GM18517 (cell line): ENCODE results near the gene USP6NL.

Experiments used
- ATAC-seq: cut with Tn5 transposase; IDR thresholded peaks from one replicate; pipeline ENCODE4 v1.9.1; 2021; ENCODE audit warnings: mild to moderate bottlenecking, moderate library complexity; ENCODE audit not compliant: unreplicated experiment

USP6NL gene

DNA sequence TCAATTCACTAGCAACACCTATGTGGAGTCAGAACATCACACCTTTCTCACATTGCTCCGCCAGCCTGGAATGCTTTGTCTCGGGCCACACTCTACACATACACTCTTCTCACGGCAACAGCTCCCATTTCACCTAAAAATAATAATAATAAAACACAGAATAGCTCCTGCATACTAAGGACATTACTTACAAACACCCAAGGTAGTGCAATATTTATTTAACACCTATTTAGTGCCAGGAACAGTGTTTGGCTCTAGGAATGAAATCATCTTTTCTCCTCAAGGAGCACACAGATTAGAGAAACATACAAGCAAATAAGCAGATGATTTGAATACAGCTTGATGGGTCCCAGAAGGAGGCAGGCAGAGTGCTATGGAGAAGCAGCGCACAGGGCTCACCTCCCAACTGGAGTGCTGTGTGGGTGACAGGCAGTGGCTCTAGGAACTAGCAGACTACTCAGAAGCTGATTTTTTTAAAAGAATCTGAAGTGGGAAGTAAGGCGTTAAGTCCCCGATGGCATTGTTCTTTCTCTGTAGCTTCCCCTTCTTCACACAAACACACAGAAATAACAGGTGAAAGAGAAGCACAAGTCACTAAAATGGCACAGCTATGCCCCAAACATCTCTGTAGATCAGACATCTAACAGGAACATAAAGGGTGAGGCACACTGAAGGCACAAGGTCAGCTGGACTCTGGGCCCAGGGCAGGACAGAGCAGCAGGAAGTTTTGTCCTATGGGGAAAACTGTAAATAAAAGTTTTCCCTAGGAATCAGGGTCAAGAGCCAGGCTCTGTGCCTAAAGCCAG lies 16.7 kb downstream of the USP6NL start:
- ATAC-seq, result no peak

DNA sequence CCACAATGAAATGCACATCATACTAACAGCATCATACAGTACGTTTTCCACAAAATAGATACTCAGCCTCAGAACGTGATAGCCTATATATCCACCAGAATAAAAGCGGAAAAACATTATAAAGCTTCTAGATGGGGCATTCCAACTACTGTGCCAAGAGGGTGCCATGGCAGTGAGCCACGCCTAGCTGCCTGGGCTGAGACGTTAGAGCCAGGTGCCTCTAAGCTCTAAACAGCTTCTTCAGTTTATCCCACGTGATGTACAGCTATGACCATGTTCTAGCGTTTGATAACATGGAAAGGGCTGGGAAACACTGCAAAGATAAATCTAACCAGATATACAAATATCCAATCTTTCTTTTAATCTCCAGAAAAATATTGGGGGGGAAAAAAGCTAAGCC lies 17.8 kb downstream of the USP6NL start:
- no peak for ATAC-seq

GRCh38 chr10:11589738-11590137 lies 21.7 kb downstream of the USP6NL start:
- ATAC-seq, result no peak

GRCh38 chr10:11588873-11589574 lies 22.4 kb downstream of the USP6NL start:
- ATAC-seq, result no peak

DNA sequence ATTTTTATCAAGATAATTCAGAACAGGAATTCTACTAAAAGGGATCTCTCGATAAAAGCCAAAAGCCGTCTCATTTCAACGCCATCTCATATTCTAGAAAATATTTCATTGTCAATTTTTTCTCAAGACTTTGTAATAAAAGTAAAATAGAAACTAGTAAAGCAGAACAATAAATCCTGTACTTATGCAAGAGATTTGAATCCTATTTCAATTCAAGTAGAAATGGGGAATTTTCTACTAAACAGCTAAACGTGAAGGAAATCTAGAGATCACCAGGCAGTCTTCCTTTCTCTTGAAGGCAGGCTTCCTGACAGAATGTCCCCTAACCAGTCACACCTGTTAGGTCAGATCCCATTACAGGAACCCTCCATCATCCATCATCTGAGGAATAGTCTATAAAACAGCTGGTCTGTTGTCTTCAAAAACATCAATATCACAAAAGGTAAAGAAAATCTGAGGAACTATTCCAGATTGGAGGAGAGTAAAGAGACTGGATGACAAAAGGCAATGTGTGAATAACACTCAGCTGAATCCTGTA lies 23.7 kb downstream of the USP6NL start:
- no peak for ATAC-seq

DNA sequence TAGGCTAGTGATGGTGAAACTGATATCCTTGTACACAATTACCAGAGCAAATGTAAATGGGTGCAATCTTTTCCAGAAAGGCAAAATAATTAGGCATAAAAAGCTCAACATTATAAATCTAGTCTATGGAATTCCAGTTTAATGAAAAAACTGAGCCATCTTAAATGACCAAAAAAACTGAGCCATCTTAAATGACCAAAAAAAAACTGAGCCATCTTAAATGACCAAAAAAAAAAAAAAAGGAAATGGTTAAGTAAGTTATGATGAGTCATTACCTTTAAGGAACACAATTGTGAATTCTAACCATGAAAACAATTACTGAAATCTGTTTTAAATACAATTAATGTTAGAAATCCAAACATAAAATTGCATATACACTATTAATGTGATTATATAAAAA lies 25.3 kb downstream of the USP6NL start:
- ATAC-seq, result no peak

GRCh38 chr10:11581213-11581612 lies 30.2 kb downstream of the USP6NL start:
- ATAC-seq, result no peak

DNA sequence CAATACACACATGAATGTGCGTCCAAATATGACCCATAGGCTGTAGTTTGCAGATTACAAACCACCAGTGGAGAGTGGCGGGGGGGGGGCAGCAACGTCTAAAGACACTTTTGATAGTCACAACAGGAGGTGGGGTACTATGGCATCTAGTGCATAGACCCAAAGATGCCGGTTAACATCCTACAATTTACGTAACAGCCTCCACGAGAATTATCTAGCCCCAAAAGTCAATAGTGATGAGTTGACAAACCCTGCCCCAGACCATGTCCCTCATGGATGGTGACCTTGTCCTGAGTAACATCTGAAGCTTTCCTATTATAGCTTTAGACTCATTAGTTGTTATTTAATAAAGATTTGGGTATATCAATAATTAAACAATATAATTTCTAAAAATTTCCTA lies 31.6 kb downstream of the USP6NL start:
- ATAC-seq, result no peak

DNA sequence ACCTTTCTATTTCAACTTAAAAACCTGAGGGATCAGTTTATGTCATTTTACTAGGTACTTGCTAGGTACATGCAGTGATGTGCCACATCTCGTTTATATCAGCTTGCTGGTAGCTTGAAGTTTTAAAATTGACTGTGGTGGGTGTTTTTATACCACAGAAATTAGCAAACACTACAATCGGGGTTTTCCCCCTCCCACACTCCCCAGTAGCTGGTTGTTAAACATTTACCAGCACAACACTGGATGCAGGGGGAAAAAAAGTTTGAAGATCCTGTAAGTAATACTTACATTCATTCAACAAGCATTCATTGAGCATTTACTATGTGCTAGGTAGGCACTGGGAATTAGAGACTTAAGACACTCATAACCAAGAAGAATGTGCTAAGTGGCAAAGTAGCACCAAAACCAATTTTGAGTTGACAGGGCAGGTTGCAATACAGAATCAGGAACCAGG lies 32.6 kb downstream of the USP6NL start:
- peak; percentile 63 for ATAC-seq

DNA sequence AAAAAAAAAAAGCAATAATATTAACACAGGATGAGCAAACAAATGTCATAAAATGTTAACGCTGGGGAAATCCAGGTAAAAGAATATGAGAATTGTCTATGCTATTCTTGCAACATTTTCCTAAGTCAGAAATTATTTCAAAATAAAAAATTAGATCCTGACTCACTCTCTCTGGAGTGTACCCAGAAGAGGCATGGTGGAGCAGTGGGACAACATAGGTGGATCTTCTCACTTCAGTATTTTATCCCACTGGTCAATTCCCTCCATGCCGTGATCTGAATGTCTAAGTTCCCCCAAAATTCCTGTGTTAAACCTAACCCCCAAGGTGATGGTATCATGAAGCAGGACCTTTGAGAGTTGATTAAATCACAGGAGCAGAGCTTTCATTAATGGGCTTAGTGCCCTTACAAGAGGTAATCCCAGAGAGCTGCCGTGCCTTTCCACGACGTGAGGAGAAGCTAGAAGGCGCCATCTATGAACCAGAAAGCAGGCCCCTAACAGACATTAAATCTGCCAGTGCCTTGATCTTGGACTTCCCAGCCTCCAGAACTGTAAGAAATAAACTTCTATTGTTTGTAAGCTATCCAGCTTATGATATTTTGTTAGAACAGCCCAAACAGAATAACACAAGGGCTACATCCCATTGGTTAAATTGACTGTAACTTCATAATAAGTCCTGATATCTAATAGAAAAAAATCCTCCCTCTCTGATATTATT lies 35.2 kb downstream of the USP6NL start:
- ATAC-seq, result no peak

DNA sequence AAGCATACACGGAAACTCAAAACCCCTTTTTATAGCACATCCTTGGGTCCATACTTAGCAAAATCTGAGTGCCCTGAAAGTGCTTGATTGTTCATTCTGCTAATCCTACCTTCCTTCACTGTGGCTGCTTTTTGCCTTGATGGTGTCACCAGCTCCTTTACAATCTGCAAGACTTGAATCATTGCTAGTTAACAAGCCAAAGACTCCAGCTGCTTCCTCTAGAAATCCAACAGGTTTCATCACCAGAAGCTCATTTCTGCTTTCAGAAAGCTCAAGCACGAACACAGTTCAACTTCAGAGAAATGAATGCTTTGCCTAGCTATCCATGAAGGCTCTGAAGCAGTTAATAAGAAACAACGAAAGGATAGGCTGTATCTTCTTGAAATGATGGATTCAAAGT lies 38.0 kb downstream of the USP6NL start:
- ATAC-seq, result peak; percentile 45

DNA sequence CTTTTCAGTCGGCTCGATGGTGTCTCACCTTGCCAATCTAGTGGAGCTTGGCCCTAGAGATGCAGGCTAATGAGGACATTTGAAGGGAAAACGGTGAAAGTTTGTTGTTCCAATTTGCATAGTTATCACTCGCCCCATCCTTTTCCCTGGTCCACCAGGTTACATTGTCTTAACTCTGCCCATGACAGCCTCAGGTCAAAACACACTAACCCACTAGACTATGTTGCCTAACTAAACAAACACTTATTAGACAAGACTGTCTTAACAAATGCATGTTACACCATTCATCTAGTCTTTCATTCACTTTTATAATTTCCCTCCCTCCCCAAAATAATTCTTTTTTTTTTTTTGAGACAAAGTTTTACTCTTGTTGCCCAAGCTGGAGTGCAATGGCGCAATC lies 40.7 kb downstream of the USP6NL start:
- ATAC-seq, result no peak

DNA sequence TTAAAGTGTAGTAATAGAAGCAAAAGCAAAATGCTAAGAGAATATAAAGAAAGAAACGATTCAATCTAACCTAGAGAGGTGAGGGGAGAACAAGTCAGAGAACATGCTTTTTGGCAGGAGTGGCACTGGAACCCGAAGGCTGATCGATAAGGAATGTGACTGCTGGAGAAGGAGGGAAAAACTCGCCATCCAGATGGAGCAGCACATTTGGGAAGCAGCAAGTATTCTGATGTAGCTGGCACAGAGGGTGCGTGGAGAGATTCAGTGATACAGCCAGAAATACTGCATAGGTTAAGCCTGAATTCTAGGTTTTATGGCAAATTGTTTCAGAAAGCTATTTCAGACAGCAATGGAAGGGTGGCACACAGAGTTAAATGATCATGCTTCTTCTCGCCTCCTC lies 42.0 kb downstream of the USP6NL start:
- no peak for ATAC-seq

DNA sequence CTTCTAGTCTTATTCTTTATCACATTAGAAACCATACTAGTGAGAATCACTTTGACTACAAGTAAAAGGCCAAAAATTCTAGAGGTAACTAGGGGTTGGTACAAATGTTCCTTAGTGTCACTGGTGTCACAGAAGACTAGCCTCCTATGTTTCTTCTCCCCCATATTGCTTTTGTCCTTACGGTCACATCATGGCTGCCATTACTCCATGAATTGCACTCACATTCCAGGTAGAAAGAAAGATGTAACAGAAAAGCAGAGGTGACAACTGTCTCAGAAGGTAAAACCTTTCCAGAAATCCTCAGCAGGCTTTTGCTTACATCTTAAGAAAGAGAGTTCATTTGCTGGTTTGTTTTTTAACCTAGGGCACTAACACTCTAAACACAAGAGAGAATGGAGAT lies 42.9 kb downstream of the USP6NL start:
- ATAC-seq, result no peak

GRCh38 chr10:11564741-11565140 lies 46.7 kb downstream of the USP6NL start:
- no peak for ATAC-seq

- ATAC-seq, result no peak
Measured at GRCh38 chr10:11563936-11564335, 47.5 kb downstream of the USP6NL start.

DNA sequence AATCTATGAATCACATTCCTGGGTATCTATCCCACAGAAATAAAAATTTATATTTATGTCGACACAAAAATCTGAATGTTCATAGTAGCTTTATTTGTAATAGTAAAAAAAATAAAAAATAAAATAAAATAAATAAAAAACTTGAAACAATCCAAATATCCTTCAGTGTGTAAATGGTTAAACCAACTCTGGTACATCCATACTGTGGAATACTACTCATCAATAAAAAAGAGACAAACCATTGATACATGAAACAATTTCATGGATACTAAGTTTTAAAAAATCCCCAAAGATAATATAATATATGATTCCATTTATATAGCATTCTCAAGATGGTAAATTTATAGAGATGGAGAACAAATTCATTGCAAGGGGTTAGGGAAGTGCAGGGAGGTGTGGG lies 48.6 kb downstream of the USP6NL start:
- ATAC-seq, result no peak

- peak; percentile 85 for ATAC-seq
Measured at GRCh38 chr10:11560076-11560709, 51.3 kb downstream of the USP6NL start.

GRCh38 chr10:11557967-11558366 lies 53.5 kb downstream of the USP6NL start:
- no peak for ATAC-seq

DNA sequence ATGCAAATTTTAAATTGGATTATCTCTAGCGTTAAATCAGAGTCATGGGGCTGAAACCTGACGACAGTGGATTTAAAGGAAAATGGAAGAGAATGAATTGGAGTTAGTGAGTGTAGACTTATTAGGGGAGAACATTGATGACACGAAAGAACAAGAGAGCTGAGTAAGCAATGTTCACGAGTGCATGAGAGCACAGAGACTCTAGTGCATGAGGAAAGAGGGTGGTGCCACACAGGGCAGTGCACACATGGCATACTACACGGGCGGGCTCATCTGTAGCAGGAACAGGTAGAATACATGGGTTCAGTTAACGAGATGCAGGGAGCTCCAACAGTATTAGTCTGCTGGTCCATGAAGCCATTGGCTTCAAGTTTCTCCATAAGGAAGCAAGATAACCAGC lies 53.9 kb downstream of the USP6NL start:
- ATAC-seq, result no peak

DNA sequence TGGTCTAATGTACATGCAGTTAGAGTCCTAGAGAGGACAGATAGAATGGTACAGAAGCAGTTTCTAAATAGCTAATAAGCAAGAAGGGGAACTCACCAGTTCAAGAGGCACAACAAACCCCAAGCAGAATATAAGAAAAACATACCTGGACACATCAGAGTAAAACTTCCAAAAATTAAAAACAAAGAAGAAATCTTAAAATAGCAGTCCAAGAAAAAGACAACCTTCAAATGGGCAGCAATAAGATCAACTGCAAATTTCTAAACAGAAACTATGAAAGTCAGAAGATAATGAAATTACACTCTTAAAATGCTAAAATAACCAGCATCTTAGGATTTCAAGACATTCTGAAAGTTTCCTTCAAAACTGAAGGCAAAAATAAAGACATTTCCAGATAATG lies 55.9 kb downstream of the USP6NL start:
- no peak for ATAC-seq
